Subcutaneous adipose tissue (tissue), 4 donors: Measurements from ENCODE around the gene SAPCD2. TPM values are rescaled to one million over a fixed set of nuclear protein-coding genes. Genes with fewer than 3 reads are reported as not detected.

ENCODE experiments used
- total RNA-seq, 4 donors: library from RNA; depleted of rRNA; stranded (reverse); fragments of >200 nt; gene quantifications; one replicate each; pipeline ENCODE4 v1.1.0, GENCODE V29; 2016
- TF ChIP-seq, protein P1 (sequence below): fragments of 450-650 bp; IDR thresholded peaks from one replicate; pipeline ENCODE4 v1.5.1; 2016; ENCODE audit warnings: low read depth, mild to moderate bottlenecking, control low read depth, antibody characterized with exemption, moderate library complexity

Gene SAPCD2
- total RNA-seq, 4 donors from 2014 or later = 0.19 to 0.66 (median 0.51) TPM; not detected in 1

DNA sequence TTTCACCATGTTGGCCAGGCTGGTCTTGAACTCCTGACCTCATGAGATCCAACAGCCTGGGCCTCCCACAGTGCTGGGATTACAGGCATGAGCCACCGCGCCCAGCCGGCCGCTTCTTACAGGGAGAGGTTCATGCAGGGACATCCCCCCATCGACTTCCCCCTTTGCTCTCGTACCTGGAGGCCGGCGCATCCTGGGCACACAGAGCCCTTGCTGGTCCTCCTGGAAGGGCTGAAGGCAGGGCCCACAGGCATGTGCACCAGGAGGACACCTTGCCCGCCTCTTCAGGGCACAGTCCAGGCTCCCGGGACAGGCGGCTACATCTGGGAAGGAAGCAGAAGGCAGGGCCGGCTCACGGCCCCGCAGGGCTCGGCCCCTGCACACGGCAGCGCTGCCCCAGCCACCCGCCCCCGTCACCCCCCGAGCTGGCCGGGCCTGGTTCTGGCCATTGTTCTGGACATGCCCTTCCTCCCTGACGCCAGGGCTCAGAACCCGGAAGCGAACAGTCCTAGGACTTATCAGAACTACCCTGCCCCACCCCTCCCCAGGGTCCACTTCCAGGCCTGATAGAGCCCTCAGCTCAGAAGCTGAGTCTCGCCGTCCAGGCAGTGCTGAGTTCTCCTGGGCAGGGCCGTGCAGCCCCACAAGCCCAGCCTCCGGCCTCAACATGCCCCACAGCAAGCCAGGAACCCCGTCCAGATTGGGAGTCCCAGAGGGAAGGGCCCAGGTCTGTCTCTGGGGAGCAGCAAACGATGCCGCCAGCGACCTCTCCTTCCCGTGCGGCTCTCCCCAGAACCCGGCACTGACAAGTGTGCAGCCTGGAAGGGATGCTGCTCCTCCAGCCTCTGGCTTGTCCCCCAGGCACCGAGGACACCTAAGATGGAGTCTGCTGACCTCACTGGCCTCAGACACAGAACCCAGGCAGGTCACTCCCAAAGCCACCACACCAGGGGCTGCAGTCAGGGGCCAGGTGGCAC, 27.3 kb downstream of the SAPCD2 start:
- TF ChIP-seq, protein P1, sequence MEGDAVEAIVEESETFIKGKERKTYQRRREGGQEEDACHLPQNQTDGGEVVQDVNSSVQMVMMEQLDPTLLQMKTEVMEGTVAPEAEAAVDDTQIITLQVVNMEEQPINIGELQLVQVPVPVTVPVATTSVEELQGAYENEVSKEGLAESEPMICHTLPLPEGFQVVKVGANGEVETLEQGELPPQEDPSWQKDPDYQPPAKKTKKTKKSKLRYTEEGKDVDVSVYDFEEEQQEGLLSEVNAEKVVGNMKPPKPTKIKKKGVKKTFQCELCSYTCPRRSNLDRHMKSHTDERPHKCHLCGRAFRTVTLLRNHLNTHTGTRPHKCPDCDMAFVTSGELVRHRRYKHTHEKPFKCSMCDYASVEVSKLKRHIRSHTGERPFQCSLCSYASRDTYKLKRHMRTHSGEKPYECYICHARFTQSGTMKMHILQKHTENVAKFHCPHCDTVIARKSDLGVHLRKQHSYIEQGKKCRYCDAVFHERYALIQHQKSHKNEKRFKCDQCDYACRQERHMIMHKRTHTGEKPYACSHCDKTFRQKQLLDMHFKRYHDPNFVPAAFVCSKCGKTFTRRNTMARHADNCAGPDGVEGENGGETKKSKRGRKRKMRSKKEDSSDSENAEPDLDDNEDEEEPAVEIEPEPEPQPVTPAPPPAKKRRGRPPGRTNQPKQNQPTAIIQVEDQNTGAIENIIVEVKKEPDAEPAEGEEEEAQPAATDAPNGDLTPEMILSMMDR = no peak

DNA sequence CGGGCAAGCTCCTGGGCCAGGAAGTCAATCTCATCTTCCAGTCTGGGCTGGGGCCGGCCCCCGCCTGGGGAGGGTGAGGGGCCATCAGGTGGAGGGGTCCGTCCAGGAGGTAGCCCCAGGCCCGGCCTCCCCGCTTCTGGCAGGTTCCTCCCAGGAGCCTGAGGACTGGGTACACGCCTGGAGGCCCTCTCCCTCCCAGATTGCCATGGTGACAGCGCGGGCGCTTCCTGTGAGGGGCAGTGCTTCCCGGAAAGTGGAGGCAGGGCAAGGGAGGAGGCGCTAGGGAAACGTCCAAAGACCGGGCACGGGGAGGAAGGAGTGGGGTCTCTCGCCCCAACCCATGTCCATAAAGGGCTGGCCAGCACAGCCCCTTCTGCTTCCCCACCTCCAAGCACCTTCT, 29.2 kb downstream of the SAPCD2 start:
- TF ChIP-seq, protein P1 = no peak

DNA sequence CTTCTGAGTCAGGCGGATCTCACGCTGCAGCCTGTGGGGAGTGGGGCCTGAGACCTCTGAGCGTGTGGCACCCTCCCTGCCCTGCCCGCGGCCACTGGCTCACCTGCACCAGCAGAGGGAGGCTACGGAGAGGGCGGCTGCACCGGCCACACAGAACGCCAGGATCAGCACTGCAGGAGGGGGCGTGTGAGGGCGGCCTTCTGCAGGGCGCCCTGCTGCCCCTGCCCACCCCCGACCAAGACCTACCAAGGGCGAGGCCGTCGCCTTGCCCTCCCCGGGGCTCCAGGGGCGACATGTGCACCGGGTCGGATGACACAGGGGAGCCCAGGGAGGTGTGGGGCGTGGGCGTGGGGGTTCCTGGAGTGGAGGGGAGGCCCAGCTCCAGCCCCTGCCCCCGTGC, 29.8 kb downstream of the SAPCD2 start:
- TF ChIP-seq, protein P1 = no peak

DNA sequence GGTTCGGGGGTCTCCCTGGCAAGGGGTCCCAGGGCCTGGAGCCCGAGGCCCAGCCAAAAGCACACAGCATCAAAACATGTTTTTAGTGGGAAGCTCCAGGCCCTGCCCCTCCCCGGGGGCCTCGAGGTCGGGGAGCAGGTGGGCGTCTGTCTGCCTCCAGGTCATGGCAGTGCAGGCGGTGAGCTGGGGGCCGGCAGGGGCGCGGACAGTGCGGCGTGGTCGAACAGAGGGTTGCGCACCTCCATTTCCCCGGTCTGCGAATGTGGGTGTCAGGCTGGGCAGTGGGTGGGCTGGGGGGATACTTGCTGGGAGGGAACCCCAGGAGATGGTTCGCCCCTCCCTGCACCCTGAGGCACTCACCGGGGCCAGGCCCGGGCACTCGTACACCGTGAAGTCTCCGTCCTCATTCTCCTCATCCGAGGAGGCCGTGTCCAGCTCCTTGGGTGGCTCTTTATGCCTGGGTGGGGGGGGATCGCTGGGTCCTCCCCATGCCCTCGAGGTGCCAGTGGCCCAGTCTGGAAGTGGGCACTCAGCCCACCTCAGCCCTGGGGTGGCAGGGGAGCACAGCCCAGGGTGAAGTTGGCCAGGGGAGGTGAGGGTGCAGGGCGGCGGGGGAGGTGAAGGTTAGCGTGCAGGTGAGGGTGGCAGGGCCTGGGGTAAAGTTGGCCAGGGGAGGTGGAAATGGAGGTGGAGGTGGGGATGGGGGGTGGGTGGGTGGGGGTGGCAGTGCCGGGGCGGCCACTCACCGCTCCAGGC, 30.6 kb downstream of the SAPCD2 start:
- TF ChIP-seq, protein P1 = no peak

DNA sequence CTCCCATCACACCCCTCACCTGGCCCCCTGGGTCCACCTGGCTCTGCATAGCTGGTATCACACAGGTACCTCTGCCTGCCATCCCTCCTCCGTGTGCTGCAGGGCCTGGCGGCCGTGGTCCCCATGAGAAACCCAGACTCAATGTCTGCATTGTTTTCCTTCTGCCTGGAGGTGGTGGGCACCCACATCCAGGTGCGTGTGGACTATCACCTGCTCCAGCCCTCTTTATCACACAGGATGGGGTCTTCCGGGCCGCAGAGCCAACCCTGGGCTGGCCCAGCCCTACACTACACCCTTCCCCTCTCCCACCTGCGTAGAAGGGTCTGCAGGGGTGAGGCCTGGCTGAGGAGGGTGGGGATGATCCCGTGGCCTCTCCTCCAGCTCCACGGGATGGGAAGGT, 31.4 kb downstream of the SAPCD2 start:
- TF ChIP-seq, protein P1 = no peak

DNA sequence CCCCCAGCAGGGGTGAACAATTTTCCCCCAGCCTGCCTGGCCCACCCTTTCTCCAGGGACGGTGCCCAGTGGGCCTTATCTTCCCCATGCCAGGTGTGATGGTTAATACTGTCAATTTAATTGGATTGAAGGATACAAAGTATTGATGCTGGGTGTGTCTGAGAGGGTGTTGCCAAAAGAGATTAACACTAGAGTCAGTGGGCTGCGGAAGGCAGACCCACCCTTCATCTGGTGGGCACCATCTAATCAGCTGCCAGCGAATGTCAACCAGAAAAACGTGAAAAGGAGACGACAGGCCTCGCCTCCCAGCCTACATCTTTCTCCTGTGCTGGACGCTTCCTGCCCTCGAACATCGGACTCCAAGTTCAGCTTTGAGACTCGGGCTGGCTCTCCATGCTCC, 32.9 kb downstream of the SAPCD2 start:
- TF ChIP-seq, protein P1 = no peak

DNA sequence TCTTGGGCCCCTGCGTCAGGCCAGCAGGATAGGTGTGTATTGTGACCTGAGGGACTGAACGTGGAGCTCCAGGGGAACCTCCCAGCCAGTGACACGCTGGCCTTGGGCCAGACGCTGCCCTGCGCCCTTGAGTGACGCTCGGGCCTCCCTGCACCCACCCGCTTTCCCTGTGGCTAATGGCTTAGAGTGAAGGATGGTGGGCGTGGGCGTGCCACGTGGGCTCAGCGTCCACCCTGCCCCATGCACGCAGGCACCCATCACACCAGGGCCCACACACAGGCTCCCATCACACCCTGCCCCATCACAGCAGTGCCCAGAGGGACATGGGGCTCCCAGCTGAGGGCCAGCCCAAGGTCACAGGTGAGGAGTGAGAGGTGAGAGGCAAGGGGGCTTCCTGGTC, 33.3 kb downstream of the SAPCD2 start:
- TF ChIP-seq, protein P1 = no peak
